ENCODE measurements around the gene ZKSCAN1. TPM values are rescaled to one million over a fixed set of nuclear protein-coding genes. Genes with fewer than 3 reads are reported as not detected.
A peak's percentile ranks its signal among the peaks of the same experiment; 100 is the strongest.

Gene ZKSCAN1
- polyA plus RNA-seq, 3 donors: 10.4 to 24.3 (median 10.7) TPM

GRCh38 chr7:100063376-100063775 is 48.0 kb downstream of the ZKSCAN1 start:
- H2AFZ ChIP-seq (ENCODE audit: insufficient read depth, low read depth, low read length, poor library complexity, severe bottlenecking): no peak overlapping the region
- no peaks in the 10 kb centered on the region for H3K4me1 ChIP-seq (ENCODE audit: control insufficient read depth in 1 of 2, insufficient read depth in 2 of 2, low read length in 2 of 2)
- no peaks in the 10 kb centered on the region for H4K20me1 ChIP-seq (ENCODE audit: insufficient read depth, low read length)
- no peaks in the 10 kb centered on the region for H3K9me3 ChIP-seq (replicated peaks in 1 of 2; ENCODE audit: control insufficient read depth in 1 of 2, insufficient read depth in 1 of 2, low read length in 2 of 2)
- Mint-ChIP-seq H3K36me3 (peaks cover 46 to 72% of the 10 kb centered on the region in 2 donors), H3K4me3 (no peak overlapping the region), H3K4me1 (no peaks in the 10 kb centered on the region), H3K9me3 (peaks cover 0 to 1% (median 0%) of the 10 kb centered on the region in 7 donors), H3K27ac (peak overlapping the region in 2 of 7 donors; percentile 42 to 55), H3K27me3 (ENCODE audit: low read depth in 3 of 3) (peaks cover 0 to 6% (median 1%) of the 10 kb centered on the region in 3 donors)
- intact Hi-C loops (cut with micrococcal nuclease): no loop called here
- no peaks in the 10 kb centered on the region for H3K27me3 ChIP-seq (ENCODE audit: control insufficient read depth in 2 of 2, insufficient read depth in 2 of 2, low read length in 2 of 2)
- no peak overlapping the region for H3K9ac ChIP-seq (ENCODE audit: insufficient read depth, low read length, poor library complexity, severe bottlenecking)
- H3K36me3 ChIP-seq (replicated peaks in 1 of 2; ENCODE audit: control insufficient read depth in 1 of 2, insufficient read depth in 2 of 2, low read length in 2 of 2): peaks cover 28 to 68% of the 10 kb centered on the region in 2 donors
- no peak for TF ChIP-seq CTCF (IDR thresholded peaks at IDR 0.05)
- DNase-seq: no peak
- H3K4me2 ChIP-seq (replicated peaks; ENCODE audit: extremely low read depth, low read length, poor library complexity, severe bottlenecking): no peak overlapping the region
- H3K79me2 ChIP-seq (ENCODE audit: insufficient read depth, low read length): no peaks in the 10 kb centered on the region
- 100% methylated on average over 1 of the region's 4 CpGs for whole genome bisulfite sequencing (ENCODE audit: insufficient coverage)
- no peak overlapping the region for H3K27ac ChIP-seq (ENCODE audit: low read depth in 1 of 2, low read length in 2 of 2)
- no peak overlapping the region for H3K4me3 ChIP-seq (replicated peaks in 1 of 3; ENCODE audit: low read depth in 2 of 3, low read length in 3 of 3)

- H3K9ac ChIP-seq (ENCODE audit: insufficient read depth, low read length, poor library complexity, severe bottlenecking): no peak overlapping the region
- Mint-ChIP-seq H3K4me3 (no peak overlapping the region), H3K4me1 (no peaks in the 10 kb centered on the region), H3K27me3 (ENCODE audit: low read depth in 3 of 3) (peaks cover 0 to 6% (median 1%) of the 10 kb centered on the region in 3 donors), H3K9me3 (peaks cover 0 to 1% (median 0%) of the 10 kb centered on the region in 7 donors), H3K36me3 (peaks cover 39 to 71% of the 10 kb centered on the region in 2 donors), H3K27ac (peak overlapping the region in 1 of 7 donors; percentile 33)
- intact Hi-C loops (cut with micrococcal nuclease): no loop called here
- no peak overlapping the region for H3K27ac ChIP-seq (ENCODE audit: low read depth in 1 of 2, low read length in 2 of 2)
- H3K36me3 ChIP-seq (replicated peaks in 1 of 2; ENCODE audit: control insufficient read depth in 1 of 2, insufficient read depth in 2 of 2, low read length in 2 of 2): peaks cover 20 to 62% of the 10 kb centered on the region in 2 donors
- no peak for TF ChIP-seq CTCF (IDR thresholded peaks at IDR 0.05)
- no peak overlapping the region for H3K4me2 ChIP-seq (replicated peaks; ENCODE audit: extremely low read depth, low read length, poor library complexity, severe bottlenecking)
- H3K79me2 ChIP-seq (ENCODE audit: insufficient read depth, low read length): no peaks in the 10 kb centered on the region
- WGBS (ENCODE audit: insufficient coverage): 100% methylated on average over 4 of the region's 9 CpGs
- no peak overlapping the region for H2AFZ ChIP-seq (ENCODE audit: insufficient read depth, low read depth, low read length, poor library complexity, severe bottlenecking)
- no peak overlapping the region for H3K4me3 ChIP-seq (replicated peaks in 1 of 3; ENCODE audit: low read depth in 2 of 3, low read length in 3 of 3)
- no peak for DNase-seq
- no peaks in the 10 kb centered on the region for H4K20me1 ChIP-seq (ENCODE audit: insufficient read depth, low read length)
- H3K4me1 ChIP-seq (ENCODE audit: control insufficient read depth in 1 of 2, insufficient read depth in 2 of 2, low read length in 2 of 2): no peaks in the 10 kb centered on the region
- H3K9me3 ChIP-seq (replicated peaks in 1 of 2; ENCODE audit: control insufficient read depth in 1 of 2, insufficient read depth in 1 of 2, low read length in 2 of 2): no peaks in the 10 kb centered on the region
- no peaks in the 10 kb centered on the region for H3K27me3 ChIP-seq (ENCODE audit: control insufficient read depth in 2 of 2, insufficient read depth in 2 of 2, low read length in 2 of 2)
Observed at GRCh38 chr7:100064162-100064561, 48.8 kb downstream of the ZKSCAN1 start.
